Fibroblast of lung (primary cell): ENCODE data around the gene LHX4.

Experiments
- EZH2 ChIP-seq: IDR thresholded peaks from 2 replicates; pipeline ENCODE4 v1.5.1; 2012; ENCODE audit warnings: low read length, control low read depth, mild to moderate bottlenecking; ENCODE audit errors: missing control alignments
- TF ChIP-seq, protein P1 (sequence below), 2 donors: IDR thresholded peaks in 1 of 2; conservative IDR thresholded peaks in 1 of 2; 1 replicate in 1 of 2; 2 replicates in 1 of 2; pipeline ENCODE4 v1.5.1; 2011 to 2012; ENCODE audit warnings: low read length in 2 of 2, control low read depth in 1 of 2, inconsistent platforms in 1 of 2, low read depth in 1 of 2, mild to moderate bottlenecking in 1 of 2

DNA sequence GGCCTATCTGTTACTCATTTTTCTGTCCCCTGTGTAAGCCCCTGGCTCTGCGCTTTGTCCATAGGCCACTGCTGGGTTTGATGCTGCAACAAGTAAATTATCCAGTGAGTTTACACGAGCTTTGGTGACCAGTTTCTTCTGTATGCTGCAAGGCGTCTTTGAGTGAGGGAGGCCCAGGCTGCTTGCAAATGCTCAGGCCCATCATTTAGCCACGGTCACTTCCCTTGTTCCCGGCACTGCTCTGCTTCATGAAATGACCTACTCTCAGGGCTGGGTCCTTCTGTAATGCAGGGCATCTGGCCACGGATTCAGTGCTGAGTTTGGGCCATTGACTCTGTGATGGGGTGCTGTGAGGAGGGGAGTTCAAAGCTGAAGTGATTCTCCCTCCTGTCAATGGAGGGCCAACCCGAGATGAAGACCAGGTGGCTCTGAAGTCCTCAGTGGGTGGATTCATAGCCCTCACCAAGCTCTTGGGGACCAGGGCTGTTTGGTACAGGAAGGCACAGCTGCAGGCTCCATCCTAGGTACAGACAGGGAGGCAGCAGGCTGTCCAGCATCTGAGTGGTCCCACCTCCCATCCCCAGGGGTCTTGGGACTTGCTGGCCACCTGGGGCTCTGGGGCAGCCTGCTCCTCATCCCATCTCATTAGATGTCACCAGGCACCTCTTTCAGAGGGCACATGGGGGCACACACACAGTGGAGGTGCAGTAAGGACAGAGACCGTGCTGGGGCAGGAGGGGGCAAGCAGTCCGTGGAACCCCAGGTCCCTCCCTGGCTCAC, 21.7 kb downstream of the LHX4 start:
- TF ChIP-seq, protein P1, sequence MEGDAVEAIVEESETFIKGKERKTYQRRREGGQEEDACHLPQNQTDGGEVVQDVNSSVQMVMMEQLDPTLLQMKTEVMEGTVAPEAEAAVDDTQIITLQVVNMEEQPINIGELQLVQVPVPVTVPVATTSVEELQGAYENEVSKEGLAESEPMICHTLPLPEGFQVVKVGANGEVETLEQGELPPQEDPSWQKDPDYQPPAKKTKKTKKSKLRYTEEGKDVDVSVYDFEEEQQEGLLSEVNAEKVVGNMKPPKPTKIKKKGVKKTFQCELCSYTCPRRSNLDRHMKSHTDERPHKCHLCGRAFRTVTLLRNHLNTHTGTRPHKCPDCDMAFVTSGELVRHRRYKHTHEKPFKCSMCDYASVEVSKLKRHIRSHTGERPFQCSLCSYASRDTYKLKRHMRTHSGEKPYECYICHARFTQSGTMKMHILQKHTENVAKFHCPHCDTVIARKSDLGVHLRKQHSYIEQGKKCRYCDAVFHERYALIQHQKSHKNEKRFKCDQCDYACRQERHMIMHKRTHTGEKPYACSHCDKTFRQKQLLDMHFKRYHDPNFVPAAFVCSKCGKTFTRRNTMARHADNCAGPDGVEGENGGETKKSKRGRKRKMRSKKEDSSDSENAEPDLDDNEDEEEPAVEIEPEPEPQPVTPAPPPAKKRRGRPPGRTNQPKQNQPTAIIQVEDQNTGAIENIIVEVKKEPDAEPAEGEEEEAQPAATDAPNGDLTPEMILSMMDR (conservative IDR thresholded peaks at IDR 0.05 in 1 of 2, IDR thresholded peaks at IDR 0.05 in 1 of 2; ENCODE audit: low read depth in 1 of 2, low read length in 2 of 2), result no peak
- no peak for TF ChIP-seq EZH2
